Mesodermal cell (in vitro differentiated cells): ENCODE measurements around the gene DNLZ.

Experiments
- H3K27ac ChIP-seq: 2 replicates; pipeline ENCODE4 v1.7.0; 2013; ENCODE audit warnings: mild to moderate bottlenecking, low read depth, low read length, moderate library complexity; ENCODE audit not compliant: severe bottlenecking
- H3K36me3 ChIP-seq: 2 replicates; pipeline ENCODE4 v1.7.1; 2013; ENCODE audit warnings: mild to moderate bottlenecking, low read length, moderate library complexity; ENCODE audit not compliant: control insufficient read depth, insufficient read depth
- H3K4me1 ChIP-seq: one replicate; pipeline ENCODE4 v1.7.1; 2013; ENCODE audit warnings: mild to moderate bottlenecking, low read length; ENCODE audit not compliant: insufficient read depth, control insufficient read depth, poor library complexity, severe bottlenecking
- H3K4me3 ChIP-seq: 2 replicates; pipeline ENCODE4 v1.7.0; 2013; ENCODE audit warnings: low read length, control low read depth, mild to moderate bottlenecking; ENCODE audit not compliant: insufficient read depth, poor library complexity, severe bottlenecking; ENCODE audit errors: extremely low read depth
- H3K9me3 ChIP-seq: 2 replicates; pipeline ENCODE4 v1.7.1; 2013; ENCODE audit warnings: mild to moderate bottlenecking, low read length, moderate library complexity; ENCODE audit not compliant: control insufficient read depth
- WGBS, 2 experiments: methylation state at CpG; one replicate each; pipeline ENCODE4 v1.1.5; 2013; ENCODE audit warnings: missing lambda C conversion rate in 2 of 2; ENCODE audit not compliant: insufficient coverage in 2 of 2; 5-methylcytosine and 5-hydroxymethylcytosine counted together

The DNLZ gene

GRCh38 chr9:136341042-136341655 lies 22.4 kb downstream of the DNLZ start:
- 97 to 99% methylated on average over 13 of the region's 18 CpGs for WGBS, 2 experiments

GRCh38 chr9:136340356-136341041 lies 23.0 kb downstream of the DNLZ start:
- Histone ChIP-seq H3K4me1 (peaks cover 22% of the 10 kb centered on the region), H3K9me3 (no peaks in the 10 kb centered on the region), H3K36me3 (peaks cover 54% of the 10 kb centered on the region), H3K27ac (no peak overlapping the region), H3K4me3 (no peak overlapping the region)
- 99% methylated on average over 19 to 25 of the region's 28 CpGs for WGBS, 2 experiments

More at GRCh38 chr9:136341042-136341655, 22.4 kb downstream of the DNLZ start:
- peaks cover 54% of the 10 kb centered on the region for H3K36me3 ChIP-seq
- H3K27ac ChIP-seq, result no peak overlapping the region
- no peak overlapping the region for H3K4me3 ChIP-seq
- H3K4me1 ChIP-seq, result peaks cover 17% of the 10 kb centered on the region
- H3K9me3 ChIP-seq, result no peaks in the 10 kb centered on the region

GRCh38 chr9:136339958-136340310 lies 23.6 kb downstream of the DNLZ start:
- whole genome bisulfite sequencing, 2 experiments, result 89 to 100% methylated on average over 5 to 8 of the region's 12 CpGs
- Histone ChIP-seq H3K9me3 (no peaks in the 10 kb centered on the region), H3K4me1 (peaks cover 22% of the 10 kb centered on the region), H3K36me3 (peaks cover 52% of the 10 kb centered on the region), H3K27ac (no peak overlapping the region), H3K4me3 (no peak overlapping the region)

- WGBS, 2 experiments, result 76 to 91% methylated on average over 19 to 28 of the region's 32 CpGs
- peaks cover 53% of the 10 kb centered on the region for H3K36me3 ChIP-seq
- H3K9me3 ChIP-seq, result no peaks in the 10 kb centered on the region
- no peak overlapping the region for H3K27ac ChIP-seq
- H3K4me3 ChIP-seq, result no peak overlapping the region
- peaks cover 22% of the 10 kb centered on the region for H3K4me1 ChIP-seq
Measured at GRCh38 chr9:136339173-136339957, 24.2 kb downstream of the DNLZ start.

GRCh38 chr9:136338511-136338910 lies 25.0 kb downstream of the DNLZ start:
- 95 to 96% methylated on average over 18 to 23 of the region's 25 CpGs for WGBS, 2 experiments
- H3K9me3 ChIP-seq, result no peaks in the 10 kb centered on the region
- no peak overlapping the region for H3K27ac ChIP-seq
- peaks cover 53% of the 10 kb centered on the region for H3K36me3 ChIP-seq
- H3K4me3 ChIP-seq, result no peak overlapping the region
- peaks cover 22% of the 10 kb centered on the region for H3K4me1 ChIP-seq

GRCh38 chr9:136337416-136338395 lies 25.8 kb downstream of the DNLZ start:
- H3K27ac ChIP-seq, result no peak overlapping the region
- peaks cover 15% of the 10 kb centered on the region for H3K4me1 ChIP-seq
- WGBS, 2 experiments, result 94 to 96% methylated on average over 37 to 42 of the region's 43 CpGs
- peaks cover 53% of the 10 kb centered on the region for H3K36me3 ChIP-seq
- H3K9me3 ChIP-seq, result no peaks in the 10 kb centered on the region
- no peak overlapping the region for H3K4me3 ChIP-seq

GRCh38 chr9:136336881-136337280 lies 26.7 kb downstream of the DNLZ start:
- no peak overlapping the region for H3K4me3 ChIP-seq
- 93 to 97% methylated on average over 22 of the region's 23 CpGs for WGBS, 2 experiments
- peaks cover 57% of the 10 kb centered on the region for H3K36me3 ChIP-seq
- no peak overlapping the region for H3K27ac ChIP-seq
- peaks cover 10% of the 10 kb centered on the region for H3K4me1 ChIP-seq
- no peaks in the 10 kb centered on the region for H3K9me3 ChIP-seq

GRCh38 chr9:136336156-136336870 lies 27.2 kb downstream of the DNLZ start:
- peaks cover 8% of the 10 kb centered on the region for H3K4me1 ChIP-seq
- no peaks in the 10 kb centered on the region for H3K9me3 ChIP-seq
- WGBS, 2 experiments, result 94 to 95% methylated on average over 20 to 28 of the region's 30 CpGs
- H3K36me3 ChIP-seq, result peaks cover 59% of the 10 kb centered on the region
- no peak overlapping the region for H3K4me3 ChIP-seq
- no peak overlapping the region for H3K27ac ChIP-seq

GRCh38 chr9:136335296-136336155 lies 28.0 kb downstream of the DNLZ start:
- 89 to 91% methylated on average over 18 to 25 of the region's 26 CpGs for WGBS, 2 experiments
- Histone ChIP-seq H3K4me3 (no peak overlapping the region), H3K9me3 (no peaks in the 10 kb centered on the region), H3K4me1 (peaks cover 8% of the 10 kb centered on the region), H3K27ac (no peak overlapping the region), H3K36me3 (peaks cover 57% of the 10 kb centered on the region)
